Right renal pelvis (tissue), 4 donors: Measurements from ENCODE around the gene PROSER3. TPM values are rescaled to one million over a fixed set of nuclear protein-coding genes. Genes with fewer than 3 reads are reported as not detected.
"Not testable (repeated sequence)": the region's sequence is repeated elsewhere in the genome, so short reads cannot be mapped to it uniquely, and the experiment has no call there.

ENCODE experiments used
- DNase-seq, 4 donors: peaks; one replicate each; pipeline ENCODE4 v3.0.0-alpha.2; 2013; ENCODE audit warnings: low read depth in 4 of 4, low spot score in 3 of 4, missing footprints in 1 of 4
- polyA plus RNA-seq, 4 donors: library from polyadenylated mRNA; unstranded; fragments of 120-200 nt; gene quantifications; one replicate each; pipeline ENCODE4 v1.2.1, GENCODE V29; 2013; ENCODE audit not compliant: insufficient read length in 4 of 4

The PROSER3 gene
- polyA plus RNA-seq, 4 donors = 14.8 to 20.4 (median 16.5) TPM

DNA sequence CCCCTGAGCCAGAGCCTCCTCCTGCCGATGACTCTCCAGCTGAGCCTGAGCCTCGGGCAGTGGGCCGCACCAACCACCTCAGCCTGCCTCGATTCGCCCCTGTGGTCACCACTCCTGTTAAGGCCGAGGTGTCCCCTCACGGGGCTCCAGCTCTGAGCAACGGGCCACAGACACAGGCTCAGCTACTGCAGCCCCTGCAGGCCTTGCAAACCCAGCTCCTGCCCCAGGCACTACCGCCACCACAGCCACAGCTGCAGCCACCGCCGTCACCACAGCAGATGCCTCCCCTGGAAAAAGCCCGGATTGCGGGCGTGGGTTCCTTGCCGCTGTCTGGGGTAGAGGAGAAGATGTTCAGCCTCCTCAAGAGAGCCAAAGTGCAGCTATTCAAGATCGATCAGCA, 36.6 kb upstream of the PROSER3 start:
- no peak for DNase-seq

DNA sequence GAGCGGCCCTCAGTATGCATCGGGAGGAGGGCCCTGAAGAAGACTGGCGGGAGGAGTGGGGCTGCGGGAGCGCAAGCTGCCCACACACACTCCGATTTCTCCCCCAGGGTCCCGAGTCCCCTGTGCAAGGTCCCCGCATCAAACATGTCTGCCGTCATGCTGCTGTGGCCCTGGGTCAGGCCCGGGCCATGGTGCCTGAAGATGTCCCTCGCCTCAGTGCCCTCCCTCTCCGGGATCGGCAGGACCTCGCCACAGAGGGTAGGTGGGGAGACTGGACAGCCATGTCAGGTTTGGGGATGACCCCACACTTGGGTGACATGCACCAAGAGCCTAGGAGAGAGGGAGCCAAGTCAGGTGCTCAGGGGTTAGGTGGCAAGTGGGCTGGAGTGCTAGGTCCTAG, 35.5 kb upstream of the PROSER3 start:
- DNase-seq = no peak

DNA sequence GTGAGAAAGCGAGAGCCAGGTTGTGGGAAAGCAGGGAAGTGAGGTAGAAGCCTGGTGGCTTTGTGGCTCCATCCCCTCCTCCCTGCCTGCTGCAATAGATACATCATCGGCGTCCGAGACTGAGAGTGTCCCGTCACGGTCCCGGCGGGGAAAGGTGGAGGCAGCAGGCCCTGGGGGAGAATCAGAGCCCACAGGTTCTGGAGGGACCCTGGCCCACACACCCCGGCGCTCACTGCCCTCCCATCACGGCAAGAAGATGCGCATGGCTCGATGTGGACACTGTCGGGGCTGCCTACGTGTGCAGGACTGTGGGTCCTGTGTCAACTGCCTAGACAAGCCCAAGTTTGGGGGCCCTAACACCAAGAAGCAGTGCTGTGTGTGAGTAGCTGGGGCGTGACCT, 35.1 kb upstream of the PROSER3 start:
- no peak for DNase-seq

DNA sequence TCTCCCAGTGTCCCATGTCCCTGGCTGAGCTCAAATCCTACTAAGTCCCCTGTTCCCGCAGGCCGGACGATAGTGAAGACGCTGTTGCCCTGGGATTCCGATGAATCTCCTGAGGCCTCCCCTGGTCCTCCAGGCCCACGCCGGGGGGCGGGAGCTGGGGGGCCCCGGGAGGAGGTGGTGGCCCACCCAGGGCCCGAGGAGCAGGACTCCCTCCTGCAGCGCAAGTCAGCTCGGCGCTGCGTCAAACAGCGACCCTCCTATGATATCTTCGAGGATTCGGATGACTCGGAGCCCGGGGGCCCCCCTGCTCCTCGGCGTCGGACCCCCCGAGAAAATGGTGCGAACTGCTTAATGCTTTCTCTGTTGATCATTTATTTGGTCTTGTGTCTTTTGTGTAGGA, 34.3 kb upstream of the PROSER3 start:
- DNase-seq = no peak

DNA sequence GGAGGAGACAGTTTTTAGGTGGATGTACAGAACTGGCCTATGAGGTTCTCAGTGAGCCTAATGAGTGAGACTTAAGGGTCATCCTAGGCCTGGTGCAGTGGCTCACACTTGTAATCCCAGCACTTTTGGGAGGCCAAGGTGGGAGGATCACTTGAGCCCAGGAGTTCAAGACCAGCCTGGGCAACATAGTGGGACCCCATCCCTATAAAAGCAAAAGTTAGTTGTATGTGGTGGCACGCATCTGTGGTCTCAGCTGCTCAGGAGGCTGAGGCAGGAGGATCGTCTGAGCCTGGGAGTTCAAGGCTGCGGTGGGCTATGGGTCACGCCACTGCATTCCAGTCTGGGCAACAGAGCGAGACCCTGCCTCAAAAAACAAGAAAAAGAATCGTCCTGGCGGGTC, 33.8 kb upstream of the PROSER3 start:
- DNase-seq = not testable (repeated sequence)

DNA sequence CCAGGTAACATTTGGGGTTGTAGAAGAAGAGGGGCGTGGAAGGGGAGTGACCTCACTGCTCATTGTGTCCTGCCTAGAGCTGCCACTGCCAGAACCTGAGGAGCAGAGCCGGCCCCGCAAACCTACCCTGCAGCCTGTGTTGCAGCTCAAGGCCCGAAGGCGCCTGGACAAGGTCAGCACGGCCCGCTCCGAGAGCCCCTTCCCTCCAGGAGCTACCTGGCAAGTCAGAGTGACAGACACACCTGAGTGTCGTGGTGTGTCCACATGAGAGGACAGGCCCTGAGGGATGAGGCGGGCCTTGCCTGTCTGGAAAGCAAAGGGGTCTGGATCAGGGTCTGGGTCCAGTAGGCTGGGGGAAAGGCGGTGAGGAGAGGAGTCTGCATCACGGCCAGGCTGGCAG, 33.4 kb upstream of the PROSER3 start:
- no peak for DNase-seq

DNA sequence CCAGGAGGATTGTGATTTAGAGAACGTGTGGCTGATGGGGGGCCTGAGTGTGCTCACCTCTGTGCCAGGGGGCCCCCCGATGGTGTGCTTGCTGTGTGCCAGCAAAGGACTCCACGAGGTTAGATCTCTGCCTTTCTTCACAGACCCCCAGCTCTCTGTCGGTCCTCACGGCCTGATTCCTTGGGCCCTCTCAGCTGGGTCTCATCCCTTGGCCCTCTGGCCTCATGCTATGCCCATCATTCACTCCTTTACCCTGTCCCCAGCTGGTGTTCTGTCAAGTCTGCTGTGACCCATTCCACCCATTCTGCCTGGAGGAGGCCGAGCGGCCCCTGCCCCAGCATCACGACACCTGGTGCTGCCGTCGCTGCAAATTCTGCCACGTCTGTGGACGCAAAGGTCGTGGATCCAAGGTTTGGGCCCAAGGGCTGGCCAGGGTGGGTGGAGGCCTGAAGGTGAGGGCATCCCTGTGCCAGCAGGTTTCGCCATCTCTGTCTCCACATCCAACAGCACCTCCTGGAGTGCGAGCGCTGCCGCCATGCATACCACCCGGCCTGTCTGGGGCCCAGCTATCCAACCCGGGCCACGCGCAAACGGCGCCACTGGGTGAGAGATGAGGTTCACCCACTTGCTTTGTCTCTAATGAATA, 32.6 kb upstream of the PROSER3 start:
- no peak for DNase-seq

DNA sequence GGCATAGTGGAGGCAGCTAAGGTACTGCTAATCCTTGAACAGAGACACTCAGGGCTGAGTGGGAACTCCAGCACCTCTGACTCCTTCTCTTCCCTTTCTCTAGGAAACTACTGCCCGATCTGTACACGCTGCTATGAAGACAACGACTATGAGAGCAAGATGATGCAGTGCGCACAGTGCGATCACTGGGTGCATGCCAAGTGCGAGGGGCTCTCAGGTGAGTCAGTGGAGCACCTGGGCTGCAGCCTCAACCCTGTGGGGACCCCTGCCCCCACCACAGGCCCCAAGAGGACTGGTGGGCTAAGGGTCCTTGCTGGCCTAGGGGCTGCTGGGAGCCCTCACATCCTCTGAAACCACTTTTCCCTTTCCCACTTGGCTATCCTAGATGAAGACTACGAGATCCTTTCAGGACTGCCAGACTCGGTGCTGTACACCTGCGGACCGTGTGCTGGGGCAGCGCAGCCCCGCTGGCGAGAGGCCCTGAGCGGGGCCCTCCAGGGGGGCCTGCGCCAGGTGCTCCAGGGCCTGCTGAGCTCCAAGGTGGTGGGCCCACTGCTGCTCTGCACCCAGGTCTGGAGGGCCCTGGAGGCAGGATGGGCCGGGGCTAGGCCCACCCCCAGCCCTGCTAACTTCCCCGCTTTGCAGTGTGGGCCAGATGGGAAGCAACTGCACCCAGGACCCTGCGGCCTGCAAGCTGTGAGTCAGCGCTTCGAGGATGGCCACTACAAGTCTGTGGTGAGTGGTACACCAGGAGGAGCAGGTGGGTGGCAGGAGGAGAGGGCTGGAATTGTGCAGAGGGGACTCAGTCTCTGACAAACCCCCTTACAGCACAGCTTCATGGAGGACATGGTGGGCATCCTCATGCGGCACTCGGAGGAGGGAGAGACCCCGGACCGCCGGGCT, 30.7 kb upstream of the PROSER3 start:
- DNase-seq = no peak

DNA sequence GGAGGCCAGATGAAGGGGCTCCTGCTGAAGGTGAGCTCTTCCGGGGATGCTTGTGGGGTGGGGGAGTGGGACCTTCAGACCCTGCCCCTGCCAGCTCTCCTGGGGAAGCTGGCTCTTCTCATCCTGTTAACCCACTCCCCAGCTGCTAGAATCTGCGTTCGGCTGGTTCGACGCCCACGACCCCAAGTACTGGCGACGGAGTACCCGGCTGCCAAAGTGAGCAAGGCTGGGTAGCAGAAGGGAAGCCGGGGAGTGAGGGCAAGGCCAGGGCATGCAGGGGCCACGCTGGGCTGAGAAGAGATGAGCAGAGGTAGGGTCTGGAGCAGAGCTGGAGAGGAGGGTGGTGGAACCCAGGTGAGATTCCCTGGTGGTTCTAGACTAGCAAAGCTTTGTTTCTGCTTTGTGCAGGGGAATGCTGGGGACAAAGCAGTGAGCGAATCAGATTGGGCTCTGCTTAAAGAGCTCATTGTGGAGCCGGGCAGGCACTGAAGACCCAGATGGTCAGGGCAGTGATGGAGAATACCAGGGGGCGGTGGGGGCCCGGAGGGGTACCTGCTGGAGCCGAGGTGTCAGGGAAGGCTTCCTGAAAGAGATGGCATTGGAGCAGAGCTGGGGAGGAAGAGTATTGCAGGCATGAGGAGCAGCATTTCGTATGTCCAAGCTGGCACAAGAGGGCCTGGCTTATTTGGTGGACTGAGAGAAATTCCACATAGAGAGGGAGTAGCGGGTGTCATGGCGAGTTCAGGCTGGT, 29.8 kb upstream of the PROSER3 start:
- no peak for DNase-seq

DNA sequence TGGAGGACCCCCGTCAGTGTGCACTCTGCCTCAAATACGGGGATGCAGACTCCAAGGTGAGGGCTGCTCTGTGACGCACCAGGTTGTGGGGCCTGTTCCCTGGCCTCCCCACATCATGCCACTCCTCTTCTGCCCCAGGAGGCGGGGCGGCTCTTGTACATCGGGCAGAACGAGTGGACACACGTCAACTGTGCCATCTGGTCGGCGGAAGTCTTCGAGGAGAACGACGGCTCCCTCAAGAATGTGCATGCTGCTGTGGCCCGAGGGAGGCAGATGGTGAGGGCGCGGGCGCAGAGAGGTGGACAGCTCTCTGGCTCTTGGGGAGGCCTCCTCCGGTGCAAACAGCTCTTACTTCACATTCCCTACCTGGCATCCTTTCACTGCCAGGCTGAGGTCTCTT, 29.0 kb upstream of the PROSER3 start:
- no peak for DNase-seq

DNA sequence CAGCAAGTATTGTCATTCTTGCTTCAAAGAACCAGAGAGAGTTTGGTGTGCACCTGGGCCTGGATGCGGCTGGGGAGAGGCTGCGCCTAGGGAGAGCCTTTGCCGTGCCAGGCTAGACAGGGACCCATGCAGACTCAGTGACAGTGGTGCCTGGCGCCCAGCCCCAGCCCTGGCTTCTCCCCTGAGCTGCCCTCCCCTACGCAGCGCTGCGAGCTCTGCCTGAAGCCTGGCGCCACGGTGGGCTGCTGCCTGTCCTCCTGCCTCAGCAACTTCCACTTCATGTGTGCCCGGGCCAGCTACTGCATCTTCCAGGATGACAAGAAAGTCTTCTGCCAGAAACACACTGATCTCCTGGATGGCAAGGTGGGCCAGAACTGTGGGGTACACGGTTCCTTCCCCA, 28.2 kb upstream of the PROSER3 start:
- DNase-seq = no peak

DNA sequence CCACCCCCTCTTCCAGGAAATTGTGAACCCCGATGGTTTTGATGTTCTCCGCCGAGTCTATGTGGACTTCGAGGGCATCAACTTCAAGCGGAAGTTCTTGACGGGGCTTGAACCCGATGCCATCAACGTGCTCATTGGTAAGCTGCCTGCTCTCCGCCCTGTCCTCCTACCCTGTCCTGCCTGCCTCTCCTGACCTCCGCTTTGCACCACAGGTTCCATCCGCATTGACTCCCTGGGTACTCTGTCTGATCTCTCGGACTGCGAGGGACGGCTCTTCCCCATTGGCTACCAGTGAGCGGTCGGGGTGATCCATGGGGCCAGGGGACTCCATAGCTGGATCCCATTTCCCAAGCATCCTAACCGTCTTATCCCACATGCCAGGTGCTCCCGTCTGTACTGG, 27.6 kb upstream of the PROSER3 start:
- no peak for DNase-seq

DNA sequence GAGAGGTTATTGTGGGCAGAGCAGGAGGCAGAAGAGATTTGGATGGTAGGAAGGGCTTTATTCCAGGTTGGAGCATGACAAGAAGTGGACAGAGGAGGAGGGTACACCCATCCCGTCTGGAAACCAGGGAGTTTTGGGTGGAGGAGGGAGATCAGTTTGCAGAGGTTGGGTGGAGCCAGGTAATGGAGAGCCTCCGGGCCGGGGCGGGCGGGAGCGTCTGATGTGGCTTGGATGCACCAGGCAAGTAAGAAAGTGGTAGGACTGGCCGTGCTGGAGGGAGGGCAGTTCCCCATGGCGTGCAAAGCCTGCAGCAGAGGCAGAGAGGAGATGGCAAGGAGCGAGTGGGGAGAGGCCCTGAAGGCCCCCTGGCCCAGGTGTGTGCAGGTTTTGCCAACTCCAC, 26.6 kb upstream of the PROSER3 start:
- DNase-seq = no peak

DNA sequence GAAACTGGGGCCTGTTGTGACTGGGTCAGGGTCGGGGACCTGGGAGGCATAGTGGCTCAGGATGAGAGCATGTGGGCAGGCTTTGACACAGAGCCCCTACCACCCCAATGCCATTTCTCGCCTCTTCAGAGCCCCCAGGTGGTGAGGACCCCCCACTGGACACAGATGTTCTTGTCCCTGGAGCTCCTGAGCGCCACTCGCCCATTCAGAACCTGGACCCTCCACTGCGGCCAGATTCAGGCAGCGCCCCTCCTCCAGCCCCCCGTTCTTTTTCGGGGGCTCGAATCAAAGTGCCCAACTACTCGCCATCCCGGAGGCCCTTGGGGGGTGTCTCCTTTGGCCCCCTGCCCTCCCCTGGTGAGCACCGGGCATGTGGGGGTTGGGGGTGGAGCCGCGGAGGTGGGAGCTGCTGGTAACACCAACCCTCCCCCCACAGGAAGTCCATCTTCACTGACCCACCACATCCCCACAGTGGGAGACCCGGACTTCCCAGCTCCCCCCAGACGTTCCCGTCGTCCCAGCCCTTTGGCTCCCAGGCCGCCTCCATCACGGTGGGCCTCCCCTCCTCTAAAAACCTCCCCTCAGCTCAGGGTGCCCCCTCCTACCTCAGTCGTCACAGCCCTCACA, 26.1 kb upstream of the PROSER3 start:
- no peak for DNase-seq

DNA sequence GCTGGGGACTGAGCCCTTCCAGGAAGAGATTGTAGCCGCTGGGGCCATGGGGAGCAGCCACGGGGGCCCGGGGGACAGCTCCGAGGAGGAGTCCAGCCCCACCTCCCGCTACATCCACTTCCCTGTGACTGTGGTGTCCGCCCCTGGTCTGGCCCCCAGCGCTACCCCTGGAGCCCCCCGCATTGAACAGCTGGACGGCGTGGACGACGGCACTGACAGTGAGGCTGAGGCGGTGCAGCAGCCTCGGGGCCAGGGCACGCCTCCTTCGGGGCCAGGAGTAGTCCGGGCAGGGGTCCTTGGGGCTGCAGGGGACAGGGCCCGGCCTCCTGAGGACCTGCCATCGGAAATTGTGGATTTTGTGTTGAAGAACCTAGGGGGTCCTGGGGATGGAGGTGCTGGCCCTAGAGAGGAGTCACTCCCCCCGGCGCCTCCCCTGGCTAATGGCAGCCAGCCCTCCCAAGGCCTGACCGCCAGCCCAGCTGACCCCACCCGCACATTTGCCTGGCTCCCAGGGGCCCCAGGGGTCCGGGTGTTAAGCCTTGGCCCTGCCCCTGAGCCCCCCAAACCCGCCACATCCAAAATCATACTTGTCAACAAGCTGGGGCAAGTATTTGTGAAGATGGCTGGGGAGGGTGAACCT, 25.3 kb upstream of the PROSER3 start:
- no peak for DNase-seq

DNA sequence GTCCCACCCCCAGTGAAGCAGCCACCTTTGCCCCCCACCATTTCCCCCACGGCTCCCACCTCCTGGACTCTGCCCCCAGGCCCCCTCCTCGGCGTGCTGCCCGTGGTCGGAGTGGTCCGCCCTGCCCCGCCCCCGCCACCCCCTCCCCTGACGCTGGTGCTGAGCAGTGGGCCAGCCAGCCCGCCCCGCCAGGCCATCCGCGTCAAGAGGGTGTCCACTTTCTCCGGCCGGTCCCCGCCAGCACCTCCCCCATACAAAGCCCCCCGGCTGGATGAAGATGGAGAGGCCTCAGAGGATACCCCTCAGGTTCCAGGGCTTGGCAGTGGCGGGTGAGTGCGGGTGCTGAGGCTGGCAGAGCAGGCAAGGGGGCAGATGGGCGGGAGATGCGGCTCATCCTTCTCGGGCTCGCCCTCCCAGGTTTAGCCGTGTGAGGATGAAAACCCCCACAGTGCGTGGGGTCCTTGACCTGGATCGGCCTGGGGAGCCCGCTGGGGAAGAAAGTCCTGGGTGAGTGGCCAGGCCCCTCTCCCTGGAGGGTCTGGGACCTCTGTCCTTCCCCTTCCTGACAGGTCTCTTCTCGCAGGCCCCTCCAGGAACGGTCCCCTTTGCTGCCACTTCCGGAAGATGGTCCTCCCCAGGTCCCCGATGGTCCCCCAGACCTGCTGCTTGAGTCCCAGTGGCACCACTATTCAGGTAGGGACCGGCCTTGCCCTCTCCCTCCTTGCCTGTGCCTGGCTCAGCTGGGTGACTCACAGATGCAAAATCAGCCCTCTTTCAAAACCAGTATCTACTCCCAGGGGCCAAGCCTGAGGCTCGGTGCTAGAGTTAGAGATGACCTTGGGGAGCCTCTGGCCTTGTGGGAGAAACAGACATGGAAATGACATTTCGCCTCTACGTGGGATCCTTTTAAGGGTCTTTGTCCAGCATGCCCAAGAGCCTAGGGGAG, 24.5 kb upstream of the PROSER3 start:
- no peak for DNase-seq

DNA sequence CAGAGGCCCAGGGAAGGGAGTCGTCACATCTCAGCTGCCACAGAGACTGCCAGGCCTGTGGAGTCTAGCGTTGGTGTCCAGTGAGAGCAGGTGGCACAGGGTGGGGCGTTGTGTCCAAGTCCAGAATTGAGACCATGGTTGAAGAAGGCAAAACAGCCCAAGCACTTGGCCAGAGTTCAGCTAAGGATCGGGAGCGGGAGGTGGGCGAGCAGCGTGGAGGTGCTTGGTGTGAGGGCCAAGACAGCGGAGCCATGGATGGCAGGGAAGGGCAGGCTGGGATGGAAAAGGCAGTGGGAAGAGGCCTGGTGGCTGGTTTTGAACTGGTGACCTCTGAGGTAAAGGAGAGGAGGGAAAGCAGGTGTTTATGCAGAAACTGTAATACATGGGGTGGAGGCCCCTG, 23.7 kb upstream of the PROSER3 start:
- DNase-seq = no peak

DNA sequence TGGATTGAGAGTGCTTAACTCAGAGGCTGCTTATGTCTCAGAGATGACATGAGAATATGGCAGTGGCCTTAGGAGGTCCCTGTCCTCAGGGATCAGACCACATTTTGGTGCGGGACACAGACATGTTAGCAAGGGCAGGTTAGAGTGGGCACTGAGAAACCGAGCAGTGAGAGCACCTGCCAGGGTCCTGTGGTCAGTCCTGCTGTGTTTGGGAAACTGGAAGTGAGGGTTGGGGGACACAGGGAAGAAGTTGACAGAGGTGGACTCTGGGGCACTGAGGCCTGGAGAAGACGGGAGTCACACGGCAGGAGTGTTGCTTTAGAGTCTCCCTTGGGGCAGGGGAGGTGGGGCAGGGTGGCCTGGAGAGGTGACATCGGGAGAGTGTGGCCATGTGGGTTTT, 23.1 kb upstream of the PROSER3 start:
- no peak for DNase-seq
